H9 (cell line): ENCODE measurements around the gene MAP7D3. TPM values are rescaled to one million over a fixed set of nuclear protein-coding genes. Genes with fewer than 3 reads are reported as not detected.

ENCODE experiments used
- DNase-seq: peaks from one replicate; pipeline ENCODE4 v3.0.0-alpha.2; 2017
- H2AFZ ChIP-seq: one replicate; pipeline ENCODE4 v1.6.1; 2013; ENCODE audit warnings: mild to moderate bottlenecking, low read length, control low read depth, moderate library complexity
- H2AK5ac ChIP-seq: 2 replicates; pipeline ENCODE4 v1.6.1; 2013; ENCODE audit warnings: low read length, control low read depth, mixed read lengths; ENCODE audit not compliant: insufficient read length
- H2BK120ac ChIP-seq: one replicate; pipeline ENCODE4 v1.6.1; 2013; ENCODE audit warnings: low read depth, mild to moderate bottlenecking, low read length, control low read depth, inconsistent platforms; ENCODE audit not compliant: poor library complexity, severe bottlenecking
- H2BK12ac ChIP-seq: 2 replicates; pipeline ENCODE4 v1.6.1; 2013; ENCODE audit warnings: low read length, control low read depth, mixed read lengths, low read depth; ENCODE audit not compliant: insufficient read length
- H2BK15ac ChIP-seq: 2 replicates; pipeline ENCODE4 v1.6.1; 2013; ENCODE audit warnings: low read depth, low read length, control low read depth
- H2BK20ac ChIP-seq: one replicate; pipeline ENCODE4 v1.6.1; 2013; ENCODE audit warnings: low read depth, mild to moderate bottlenecking, low read length, control low read depth, inconsistent platforms; ENCODE audit not compliant: poor library complexity, severe bottlenecking
- H2BK5ac ChIP-seq: 2 replicates; pipeline ENCODE4 v1.6.1; 2013; ENCODE audit warnings: low read length, control low read depth, mixed read lengths; ENCODE audit not compliant: insufficient read length
- H3K14ac ChIP-seq: 2 replicates; pipeline ENCODE4 v1.6.1; 2013; ENCODE audit warnings: low read length, control low read depth; ENCODE audit not compliant: insufficient read depth
- H3K18ac ChIP-seq: 2 replicates; pipeline ENCODE4 v1.6.1; 2013; ENCODE audit warnings: low read depth, mild to moderate bottlenecking, mixed read lengths, low read length, control low read depth; ENCODE audit not compliant: insufficient read length
- H3K23ac ChIP-seq: 2 replicates; pipeline ENCODE4 v1.6.1; 2013; ENCODE audit warnings: low read length, control low read depth, mixed read lengths, low read depth; ENCODE audit not compliant: insufficient read length
- H3K23me2 ChIP-seq: 2 replicates; pipeline ENCODE4 v1.6.1; 2013; ENCODE audit warnings: low read depth, mild to moderate bottlenecking, mixed read lengths, low read length, control low read depth; ENCODE audit not compliant: insufficient read length, poor library complexity, severe bottlenecking
- H3K27ac ChIP-seq: 2 replicates; pipeline ENCODE4 v1.5.1; 2013; ENCODE audit warnings: low read length, control low read depth, mixed read lengths, low read depth; ENCODE audit not compliant: insufficient read length
- H3K27me3 ChIP-seq: 2 replicates; pipeline ENCODE4 v1.6.1; 2013; ENCODE audit warnings: low read length, control low read depth, inconsistent platforms; ENCODE audit not compliant: insufficient read depth
- H3K4ac ChIP-seq: 2 replicates; pipeline ENCODE4 v1.6.1; 2013; ENCODE audit warnings: low read depth, mild to moderate bottlenecking, control low read depth, inconsistent platforms, low read length, moderate library complexity
- H3K4me1 ChIP-seq: 2 replicates; pipeline ENCODE4 v1.6.1; 2013; ENCODE audit warnings: low read length, control low read depth, inconsistent platforms; ENCODE audit not compliant: insufficient read depth
- H3K4me2 ChIP-seq: 2 replicates; pipeline ENCODE4 v1.6.1; 2013; ENCODE audit warnings: low read length, control low read depth, mixed read lengths; ENCODE audit not compliant: insufficient read length, insufficient read depth
- H3K56ac ChIP-seq: 2 replicates; pipeline ENCODE4 v1.6.1; 2013; ENCODE audit warnings: low read depth, mild to moderate bottlenecking, mixed read lengths, low read length, control low read depth; ENCODE audit not compliant: insufficient read length
- H3K79me1 ChIP-seq: 2 replicates; pipeline ENCODE4 v1.6.1; 2013; ENCODE audit warnings: low read depth, mild to moderate bottlenecking, moderate library complexity, low read length, control low read depth, inconsistent platforms; ENCODE audit not compliant: insufficient read depth, poor library complexity, severe bottlenecking
- H3K79me2 ChIP-seq: 2 replicates; pipeline ENCODE4 v1.6.1; 2013; ENCODE audit warnings: low read length, control low read depth, inconsistent platforms; ENCODE audit not compliant: insufficient read depth
- H3K9ac ChIP-seq: 2 replicates; pipeline ENCODE4 v1.6.1; 2013; ENCODE audit warnings: low read length, control low read depth, mixed read lengths; ENCODE audit not compliant: insufficient read length; ENCODE audit errors: extremely low read depth
- H3K9me3 ChIP-seq: one replicate; pipeline ENCODE4 v1.6.1; 2013; ENCODE audit warnings: low read depth, low read length, inconsistent platforms; ENCODE audit not compliant: control insufficient read depth
- H3T11ph ChIP-seq: one replicate; pipeline ENCODE4 v1.6.1; 2013; ENCODE audit warnings: mild to moderate bottlenecking, low read length, control low read depth, inconsistent platforms
- H4K20me1 ChIP-seq: one replicate; pipeline ENCODE4 v1.6.1; 2013; ENCODE audit not compliant: control insufficient read depth, insufficient read length, insufficient read depth
- H4K5ac ChIP-seq: 2 replicates; pipeline ENCODE4 v1.6.1; 2013; ENCODE audit warnings: low read depth, mild to moderate bottlenecking, mixed read lengths, low read length, control low read depth; ENCODE audit not compliant: insufficient read length
- H4K8ac ChIP-seq: replicated peaks from 2 replicates; pipeline ENCODE4 v1.6.1; 2013; ENCODE audit warnings: low read length, control low read depth, mixed read lengths, low read depth; ENCODE audit not compliant: insufficient read length
- H4K91ac ChIP-seq: 2 replicates; pipeline ENCODE4 v1.6.1; 2013; ENCODE audit warnings: low read depth, mild to moderate bottlenecking, moderate library complexity, mixed read lengths, low read length, control low read depth; ENCODE audit not compliant: insufficient read length
- H3K27ac Mint-ChIP-seq, 3 experiments: 2 replicates in 2 of 3; 3 replicates in 1 of 3; pipeline ENCODE4 v1.8.0; 2020 to 2021; ENCODE audit warnings: mixed read lengths in 3 of 3, mild to moderate bottlenecking in 1 of 3, moderate library complexity in 1 of 3
- H3K27me3 Mint-ChIP-seq: 2 replicates; pipeline ENCODE4 v1.8.0; 2021; ENCODE audit warnings: low read depth, mild to moderate bottlenecking, moderate library complexity, mixed read lengths
- H3K36me3 Mint-ChIP-seq, 3 experiments: 2 replicates in 2 of 3; 3 replicates in 1 of 3; pipeline ENCODE4 v1.8.0; 2020 to 2021; ENCODE audit warnings: low read depth in 3 of 3, mixed read lengths in 3 of 3; ENCODE audit not compliant: insufficient read depth in 1 of 3
- H3K4me1 Mint-ChIP-seq, 2 experiments: 2 replicates each; pipeline ENCODE4 v1.8.0; 2020; ENCODE audit warnings: mixed read lengths in 2 of 2
- H3K4me3 Mint-ChIP-seq, 2 experiments: 2 replicates in 1 of 2; 3 replicates in 1 of 2; pipeline ENCODE4 v1.8.0; 2020 to 2021; ENCODE audit warnings: mild to moderate bottlenecking in 2 of 2, mixed read lengths in 2 of 2, moderate library complexity in 1 of 2
- H3K9me3 Mint-ChIP-seq, 2 experiments: 2 replicates in 1 of 2; 3 replicates in 1 of 2; pipeline ENCODE4 v1.8.0; 2020; ENCODE audit warnings: mild to moderate bottlenecking in 2 of 2, mixed read lengths in 2 of 2, moderate library complexity in 1 of 2
- WGBS: extraction: QIAGEN DNeasy Blood & Tissue Kit; methylation state at CpG from one replicate; pipeline ENCODE4 v1.1.7; 2013; ENCODE audit warnings: missing lambda C conversion rate, low lambda C conversion rate, mixed read lengths; ENCODE audit not compliant: insufficient read length; ENCODE audit errors: extremely low coverage; 5-methylcytosine and 5-hydroxymethylcytosine counted together
- total RNA-seq: library from RNA; stranded (reverse); gene quantifications from 2 replicates; pipeline ENCODE4 v1.2.1, GENCODE V29; 2021
- TF ChIP-seq, protein P1 (sequence below): fragments of 200-600 bp; sonication (generic); conservative IDR thresholded peaks from 3 replicates; pipeline ENCODE4 v1.8.0; 2021; ENCODE audit warnings: antibody characterized with exemption, mild to moderate bottlenecking

The MAP7D3 gene
- total RNA-seq, 1 experiment from 2014 or later: 15.2 TPM

DNA sequence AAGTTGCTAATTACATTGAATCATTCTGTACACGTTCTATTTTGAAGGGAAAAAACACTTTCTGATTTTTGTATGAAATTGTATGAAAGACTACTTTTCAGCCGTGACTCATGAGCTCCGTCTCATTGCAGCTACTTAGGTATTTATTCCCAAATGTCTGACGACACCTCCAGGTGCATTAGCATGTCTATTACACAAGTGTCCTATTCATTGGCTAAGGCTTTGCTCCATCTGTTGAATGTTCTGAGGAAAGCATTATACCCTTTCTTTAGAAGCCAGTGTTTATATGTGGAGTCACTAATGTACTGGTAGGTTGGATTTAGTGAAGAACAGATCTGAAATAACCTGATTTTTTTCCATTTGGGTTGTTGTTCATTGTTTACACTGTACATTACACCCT, 51.8 kb downstream of the MAP7D3 start:
- no peak overlapping the region for H4K91ac ChIP-seq
- no peak overlapping the region for H2BK12ac ChIP-seq
- H4K20me1 ChIP-seq: no peaks in the 10 kb centered on the region
- Mint-ChIP-seq H3K27ac (no peak overlapping the region; a peak in 1 of 7 replicates), H3K36me3 (peaks cover 2 to 3% (median 2%) of the 10 kb centered on the region in 3 experiments; a peak in 4 of 7 replicates), H3K27me3 (no peaks in the 10 kb centered on the region; the same call in 1 of the 2 replicates), H3K9me3 (peaks cover 46 to 62% of the 10 kb centered on the region in 2 experiments), H3K4me1 (peaks cover 7 to 17% of the 10 kb centered on the region in 2 experiments), H3K4me3 (no peak overlapping the region)
- no peak overlapping the region for H3T11ph ChIP-seq
- no peak overlapping the region for H3K18ac ChIP-seq
- H3K23ac ChIP-seq: no peak overlapping the region
- H4K5ac ChIP-seq: no peak overlapping the region
- H3K79me1 ChIP-seq: no peaks in the 10 kb centered on the region
- H2BK5ac ChIP-seq: no peak overlapping the region
- H3K27me3 ChIP-seq: no peaks in the 10 kb centered on the region
- H3K9me3 ChIP-seq: peaks cover 49% of the 10 kb centered on the region
- H3K4ac ChIP-seq: no peak overlapping the region
- H3K14ac ChIP-seq: no peak overlapping the region
- H3K4me2 ChIP-seq: no peak overlapping the region
- H4K8ac ChIP-seq: no peak overlapping the region
- H3K56ac ChIP-seq: no peak overlapping the region
- H2BK20ac ChIP-seq: no peak overlapping the region
- no peak overlapping the region for H3K27ac ChIP-seq
- no peak overlapping the region for H2BK120ac ChIP-seq
- no peak overlapping the region for H2BK15ac ChIP-seq
- TF ChIP-seq, protein P1, sequence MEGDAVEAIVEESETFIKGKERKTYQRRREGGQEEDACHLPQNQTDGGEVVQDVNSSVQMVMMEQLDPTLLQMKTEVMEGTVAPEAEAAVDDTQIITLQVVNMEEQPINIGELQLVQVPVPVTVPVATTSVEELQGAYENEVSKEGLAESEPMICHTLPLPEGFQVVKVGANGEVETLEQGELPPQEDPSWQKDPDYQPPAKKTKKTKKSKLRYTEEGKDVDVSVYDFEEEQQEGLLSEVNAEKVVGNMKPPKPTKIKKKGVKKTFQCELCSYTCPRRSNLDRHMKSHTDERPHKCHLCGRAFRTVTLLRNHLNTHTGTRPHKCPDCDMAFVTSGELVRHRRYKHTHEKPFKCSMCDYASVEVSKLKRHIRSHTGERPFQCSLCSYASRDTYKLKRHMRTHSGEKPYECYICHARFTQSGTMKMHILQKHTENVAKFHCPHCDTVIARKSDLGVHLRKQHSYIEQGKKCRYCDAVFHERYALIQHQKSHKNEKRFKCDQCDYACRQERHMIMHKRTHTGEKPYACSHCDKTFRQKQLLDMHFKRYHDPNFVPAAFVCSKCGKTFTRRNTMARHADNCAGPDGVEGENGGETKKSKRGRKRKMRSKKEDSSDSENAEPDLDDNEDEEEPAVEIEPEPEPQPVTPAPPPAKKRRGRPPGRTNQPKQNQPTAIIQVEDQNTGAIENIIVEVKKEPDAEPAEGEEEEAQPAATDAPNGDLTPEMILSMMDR: no peak
- H3K4me1 ChIP-seq: no peaks in the 10 kb centered on the region; the same call in 1 of the 2 replicates
- H3K9ac ChIP-seq: no peak overlapping the region
- no peaks in the 10 kb centered on the region for H3K79me2 ChIP-seq
- no peak overlapping the region for H2AFZ ChIP-seq
- H2AK5ac ChIP-seq: no peak overlapping the region
- DNase-seq: no peak
- H3K23me2 ChIP-seq: no peaks in the 10 kb centered on the region
- WGBS: no CpG with 5 or more reads among the region's 4 CpGs
